HCT116 (cell line): ENCODE results near the gene ABCG1. TPM values are rescaled to one million over a fixed set of nuclear protein-coding genes. Genes with fewer than 3 reads are reported as not detected.
A peak's percentile ranks its signal among the peaks of the same experiment; 100 is the strongest.

Experiments
- ATAC-seq: fragments of 200-7000 bp; cut with Tn5 transposase; 2 replicates; pipeline ENCODE4 v1.9.1; 2020; ENCODE audit warnings: mild to moderate bottlenecking, moderate library complexity
- BruUV-seq: library from RNA; stranded (reverse); fragments of 400-500 nt; replicated peaks from 2 replicates; lab custom pipeline; 2021; lab: Mats Ljungman, UMichigan
- CTCF ChIA-PET: fragments of 300-600 bp; sonication (Branson Sonifier 250); formaldehyde crosslinking; loops from one replicate; lab custom pipeline; 2021; ENCODE audit warnings: antibody characterized with exemption; lab: Charles Lee
- POLR2A ChIA-PET: fragments of 300-600, 350-600 bp; sonication (Branson Sonifier 250); formaldehyde crosslinking; loops from one replicate; lab custom pipeline; 2021; ENCODE audit warnings: antibody characterized with exemption; lab: Charles Lee
- RAD21 ChIA-PET, 2 experiments: fragments of 300-600 bp; sonication (Branson Sonifier 250); formaldehyde crosslinking; loops; one replicate each; lab custom pipeline; 2023; ENCODE audit warnings: low total read pairs in 2 of 2; ENCODE audit not compliant: uncharacterized antibody in 2 of 2, unreplicated experiment in 2 of 2, low non-redundant PET in 1 of 2; lab: Charles Lee
- DNase-seq: peaks from one replicate; pipeline ENCODE4 v3.0.0-alpha.2; 2010; ENCODE audit warnings: low read depth, low spot score
- H2AFZ ChIP-seq: fragments of 200-600 bp; shearing (Covaris generic), sonication (generic); 2 replicates; pipeline ENCODE4 v1.6.1; 2017; ENCODE audit warnings: low read depth, mixed run types, mixed read lengths, antibody characterized with exemption, low read length; ENCODE audit not compliant: poor library complexity, severe bottlenecking
- H3K27ac ChIP-seq: 2 replicates; pipeline ENCODE4 v1.5.1; 2012; ENCODE audit warnings: low read depth, low read length
- H3K27me3 ChIP-seq: fragments of 200-600 bp; sonication (generic); 2 replicates; pipeline ENCODE4 v1.6.1; 2016; ENCODE audit warnings: mixed run types, low read length, mixed read lengths; ENCODE audit not compliant: insufficient read depth
- H3K36me3 ChIP-seq, 2 experiments: fragments of 200-500 bp in 1 of 2; fragments of 200-600 bp in 1 of 2; sonication (Bioruptor generic) in 1 of 2; sonication (generic) in 1 of 2; 2 replicates each; pipeline versions ENCODE4 v1.5.1 to v1.6.1; 2014 to 2016; ENCODE audit warnings: low read length in 2 of 2, inconsistent platforms in 1 of 2, mixed read lengths in 1 of 2, mixed run types in 1 of 2; ENCODE audit not compliant: insufficient read depth in 2 of 2, control insufficient read depth in 1 of 2
- H3K4me1 ChIP-seq, 2 experiments: fragments of 200-600 bp in 1 of 2; sonication (generic) in 1 of 2; 2 replicates each; pipeline versions ENCODE4 v1.5.1 to v1.6.1; 2012 to 2017; ENCODE audit warnings: low read length in 2 of 2, inconsistent platforms in 1 of 2, mild to moderate bottlenecking in 1 of 2, mixed read lengths in 1 of 2, mixed run types in 1 of 2, moderate library complexity in 1 of 2; ENCODE audit not compliant: insufficient read depth in 2 of 2, control insufficient read depth in 1 of 2
- H3K4me2 ChIP-seq: fragments of 200-600 bp; sonication (generic); 2 replicates; pipeline ENCODE4 v1.6.1; 2017; ENCODE audit warnings: mixed run types, low read length, mixed read lengths
- H3K4me3 ChIP-seq, 2 experiments: fragments of 200-600 bp in 1 of 2; sonication (generic) in 1 of 2; replicated peaks in 1 of 2; 2 replicates each; pipeline ENCODE4 v1.5.1; 2011 to 2016; ENCODE audit warnings: low read length in 2 of 2, control low read depth in 1 of 2, low read depth in 1 of 2, mild to moderate bottlenecking in 1 of 2, mixed read lengths in 1 of 2, mixed run types in 1 of 2
- H3K79me2 ChIP-seq: fragments of 200-600 bp; sonication (generic); 2 replicates; pipeline ENCODE4 v1.6.1; 2017; ENCODE audit warnings: mild to moderate bottlenecking, mixed run types, low read length, moderate library complexity, mixed read lengths; ENCODE audit not compliant: insufficient read depth
- H3K9ac ChIP-seq: fragments of 200-600 bp; sonication (generic); 2 replicates; pipeline ENCODE4 v1.6.1; 2016; ENCODE audit warnings: low read length, mixed read lengths
- H3K9me2 ChIP-seq: fragments of 200-600 bp; sonication (generic), shearing (Covaris generic); 2 replicates; pipeline ENCODE4 v1.6.1; 2017; ENCODE audit warnings: mixed run types, mild to moderate bottlenecking, moderate library complexity; ENCODE audit not compliant: insufficient read depth
- H3K9me3 ChIP-seq, 2 experiments: fragments of 200-500 bp in 1 of 2; fragments of 200-600 bp in 1 of 2; sonication (Bioruptor generic) in 1 of 2; sonication (generic) in 1 of 2; 2 replicates each; pipeline ENCODE4 v1.6.1; 2014 to 2017; ENCODE audit warnings: low read length in 2 of 2, mixed read lengths in 2 of 2, inconsistent platforms in 1 of 2, low read depth in 1 of 2, mild to moderate bottlenecking in 1 of 2, mixed run types in 1 of 2, moderate library complexity in 1 of 2; ENCODE audit not compliant: control insufficient read depth in 1 of 2, insufficient read depth in 1 of 2
- H4K20me1 ChIP-seq: fragments of 200-600 bp; sonication (generic), shearing (Covaris generic); 2 replicates; pipeline ENCODE4 v1.6.1; 2017; ENCODE audit warnings: mixed run types, mild to moderate bottlenecking, moderate library complexity; ENCODE audit not compliant: insufficient read depth
- ATF3 ChIP-seq: IDR thresholded peaks from 2 replicates; pipeline ENCODE4 v1.6.1; 2012
- CEBPB ChIP-seq: IDR thresholded peaks from 2 replicates; pipeline ENCODE4 v1.6.1; 2012; ENCODE audit warnings: low read depth
- CTCF ChIP-seq, 3 experiments: fragments of 200-600 bp in 1 of 3; sonication (generic) in 1 of 3; IDR thresholded peaks in 2 of 3; conservative IDR thresholded peaks in 1 of 3; 2 replicates each; pipeline ENCODE4 v1.5.1; 2012 to 2017; ENCODE audit warnings: low read depth in 2 of 3, low read length in 2 of 3, antibody characterized with exemption in 1 of 3, borderline replicate concordance in 1 of 3, control low read depth in 1 of 3, mild to moderate bottlenecking in 1 of 3, mixed read lengths in 1 of 3, mixed run types in 1 of 3, moderate library complexity in 1 of 3; ENCODE audit not compliant: insufficient read depth in 1 of 3
- EGR1 ChIP-seq: IDR thresholded peaks from 2 replicates; pipeline ENCODE4 v1.6.1; 2012; ENCODE audit warnings: low read depth
- EZH2phosphoT487 ChIP-seq: fragments of 200-600 bp; IDR thresholded peaks from 2 replicates; pipeline ENCODE4 v1.6.1; 2018; ENCODE audit warnings: antibody characterized with exemption, borderline replicate concordance
- POLR2A ChIP-seq: IDR thresholded peaks from 2 replicates; pipeline ENCODE4 v1.7.0; 2011; ENCODE audit warnings: borderline replicate concordance; ENCODE audit not compliant: insufficient read depth, insufficient read length; ENCODE audit errors: extremely low read depth
- POLR2AphosphoS5 ChIP-seq: IDR thresholded peaks from 2 replicates; pipeline ENCODE4 v1.6.1; 2011; ENCODE audit warnings: mild to moderate bottlenecking, low read depth, low read length, moderate library complexity
- REST ChIP-seq: IDR thresholded peaks from 2 replicates; pipeline ENCODE4 v1.6.1; 2012; ENCODE audit warnings: low read depth
- SRF ChIP-seq: IDR thresholded peaks from 2 replicates; pipeline ENCODE4 v1.6.1; 2012; ENCODE audit warnings: low read depth
- TCF7L2 ChIP-seq: IDR thresholded peaks from 2 replicates; pipeline ENCODE4 v1.7.0; 2011; ENCODE audit warnings: borderline replicate concordance, inconsistent platforms; ENCODE audit not compliant: insufficient read depth, insufficient read length; ENCODE audit errors: extremely low read depth
- ZBTB33 ChIP-seq: IDR thresholded peaks from 2 replicates; pipeline ENCODE4 v1.6.1; 2011; ENCODE audit warnings: mild to moderate bottlenecking, low read length, moderate library complexity; ENCODE audit not compliant: insufficient replicate concordance; ENCODE audit errors: extremely low read depth
- ZFX ChIP-seq: fragments of 450-650 bp; IDR thresholded peaks from 2 replicates; pipeline ENCODE4 v1.6.1; 2017
- intact Hi-C: fragments of 100-400 bp; cut with micrococcal nuclease; formaldehyde crosslinking; loops from 2 replicates; pipeline ENCODE4 v1.10.0; 2022
- total RNA-seq: library from RNA; stranded (reverse); gene quantifications from one replicate; pipeline ENCODE4 v1.2.1, GENCODE V29; 2021; ENCODE audit not compliant: unreplicated experiment

Gene ABCG1
- total RNA-seq, 1 experiment from 2014 or later, result 1.6 TPM

GRCh38 chr21:42234464-42235241 is 15.7 kb downstream of the ABCG1 start (continued):
- no peak for TF ChIP-seq EGR1
- TF ChIP-seq ZFX, result peak; percentile 38; the same call in 1 of the 2 replicates
- TF ChIP-seq SRF, result no peak
- TF ChIP-seq POLR2AphosphoS5, result peak; percentile 26; the same call in 1 of the 2 replicates
- TF ChIP-seq, all 23 proteins: peak for 3

- H3K36me3 ChIP-seq, result no peaks in the 10 kb centered on the region
- POLR2A ChIA-PET, result no interaction called here
- CTCF ChIA-PET, result no interaction called here
Measured at GRCh38 chr21:42235593-42235992, 16.7 kb downstream of the ABCG1 start.

More at GRCh38 chr21:42235593-42235992, 16.7 kb downstream of the ABCG1 start:
- H4K20me1 ChIP-seq, result no peaks in the 10 kb centered on the region
- no peak for TF ChIP-seq EZH2phosphoT487
- TF ChIP-seq CTCF (IDR thresholded peaks at IDR 0.05 in 2 of 3, conservative IDR thresholded peaks at IDR 0.05 in 1 of 3; ENCODE audit: borderline replicate concordance in 1 of 3, insufficient read depth in 1 of 3, low read depth in 2 of 3, low read length in 2 of 3), result no peak
- no peak for TF ChIP-seq SRF
- no peak for TF ChIP-seq ATF3
- TF ChIP-seq CEBPB, result no peak
- TF ChIP-seq ZFX, result no peak
- no peak for TF ChIP-seq TCF7L2
- no peak for TF ChIP-seq POLR2A
- TF ChIP-seq ZBTB33, result no peak
- no peak for TF ChIP-seq REST
- H3K4me1 ChIP-seq, result peaks cover 33% of the 10 kb centered on the region in 2 experiments
- peak overlapping the region; percentile 73 for H3K4me2 ChIP-seq
- H2AFZ ChIP-seq, result no peak overlapping the region
- peak overlapping the region; percentile 60; the same call in 1 of the 2 replicates for H3K9ac ChIP-seq
- intact Hi-C loops, result no loop called here
- H3K27ac ChIP-seq, result no peak overlapping the region
- RAD21 ChIA-PET, result no interaction called here
- H3K79me2 ChIP-seq, result no peaks in the 10 kb centered on the region
- no peak overlapping the region for H3K4me3 ChIP-seq
- H3K27me3 ChIP-seq, result no peaks in the 10 kb centered on the region
- no peak for ATAC-seq
- no peaks in the 10 kb centered on the region for H3K9me2 ChIP-seq
- BruUV-seq, result no TSS peak
- no peaks in the 10 kb centered on the region for H3K9me3 ChIP-seq
- no peak for DNase-seq
